HepG2 (cell line): Measurements from ENCODE around the gene JAK1. TPM values are rescaled to one million over a fixed set of nuclear protein-coding genes. Genes with fewer than 3 reads are reported as not detected.

Source experiments
- AFF4 ChIP-seq: sonication (generic); formaldehyde crosslinking; IDR thresholded peaks from 2 replicates; pipeline ENCODE4 v1.4.0; 2020; ENCODE audit warnings: missing genetic modification reagents
- DRAP1 ChIP-seq: IDR thresholded peaks from 2 replicates; pipeline ENCODE4 v1.6.1; 2016; ENCODE audit warnings: missing genetic modification reagents, missing compliant biosample characterization
- GATAD2A ChIP-seq: IDR thresholded peaks from 2 replicates; pipeline ENCODE4 v1.6.1; 2016
- MED8 ChIP-seq: sonication (generic); formaldehyde crosslinking; IDR thresholded peaks from 2 replicates; pipeline ENCODE4 v1.8.1; 2023; ENCODE audit warnings: mild to moderate bottlenecking, missing genetic modification reagents; ENCODE audit not compliant: insufficient replicate concordance
- MEIS2 ChIP-seq: sonication (generic); formaldehyde crosslinking; IDR thresholded peaks from 2 replicates; pipeline ENCODE4 v1.9.0; 2021; ENCODE audit warnings: mild to moderate bottlenecking, missing genetic modification reagents
- NR1H2 ChIP-seq: sonication (generic); formaldehyde crosslinking; IDR thresholded peaks from 2 replicates; pipeline ENCODE4 v1.8.1; 2022; ENCODE audit warnings: low read depth, missing genetic modification reagents, borderline replicate concordance
- SNAI1 ChIP-seq: sonication (generic); formaldehyde crosslinking; IDR thresholded peaks from 2 replicates; pipeline ENCODE4 v1.5.0; 2020; ENCODE audit warnings: mild to moderate bottlenecking, missing genetic modification reagents, borderline replicate concordance
- SRSF1 ChIP-seq: fragments of 200-400 bp; formaldehyde crosslinking; optimal IDR thresholded peaks from 2 replicates; pipeline ENCODE3; 2017; ENCODE audit warnings: mild to moderate bottlenecking, low read depth, low read length, moderate library complexity
- ZNF124 ChIP-seq: sonication (generic); formaldehyde crosslinking; IDR thresholded peaks from 2 replicates; pipeline ENCODE4 v1.4.0; 2020; ENCODE audit warnings: missing genetic modification reagents
- ZNF451 ChIP-seq: sonication (generic); formaldehyde crosslinking; IDR thresholded peaks from 2 replicates; pipeline ENCODE4 v1.5.0; 2020; ENCODE audit warnings: mild to moderate bottlenecking, missing genetic modification reagents
- ZNF678 ChIP-seq: sonication (generic); formaldehyde crosslinking; IDR thresholded peaks from 2 replicates; pipeline ENCODE4 v1.4.0; 2020; ENCODE audit warnings: mild to moderate bottlenecking, missing genetic modification reagents
- ZNF737 ChIP-seq: sonication (generic); formaldehyde crosslinking; IDR thresholded peaks from 2 replicates; pipeline ENCODE4 v1.5.0; 2020; ENCODE audit warnings: missing genetic modification reagents, mild to moderate bottlenecking, borderline replicate concordance
- polyA plus RNA-seq, 8 experiments: library from polyadenylated mRNA; depleted of rRNA in 3 of 8; stranded (reverse) in 7 of 8; unstranded in 1 of 8; fragments of >200 nt; fragmentation: Illumina TruSeq in 4 of 8; extraction: Trizol in 4 of 8; gene quantifications; 2 replicates each; pipeline versions ENCODE4 v1.2.1 to v1.2.3, GENCODE V29; 2011 to 2016; ENCODE audit warnings: low read depth in 4 of 8, missing spikeins in 1 of 8, mixed read lengths in 1 of 8; ENCODE audit not compliant: insufficient read depth in 1 of 8
- total RNA-seq, 5 experiments: library from RNA; depleted of rRNA; stranded (reverse); fragments of >200 nt; fragmentation: Illumina TruSeq; extraction: Trizol; gene quantifications; 2 replicates each; pipeline ENCODE4 v1.2.3, GENCODE V29; 2016; ENCODE audit warnings: low read depth in 1 of 5
- TF ChIP-seq, protein P1 (sequence below): sonication (generic); formaldehyde crosslinking; IDR thresholded peaks from 2 replicates; pipeline ENCODE4 v1.8.0; 2022; ENCODE audit warnings: missing genetic modification reagents, mild to moderate bottlenecking, moderate library complexity, borderline replicate concordance
- TF ChIP-seq, protein P2 (sequence below): sonication (generic); formaldehyde crosslinking; IDR thresholded peaks from 2 replicates; pipeline ENCODE4 v1.8.0; 2022; ENCODE audit warnings: mild to moderate bottlenecking, missing genetic modification reagents; ENCODE audit not compliant: insufficient replicate concordance
- TF ChIP-seq, protein P3 (sequence below): sonication (generic); formaldehyde crosslinking; IDR thresholded peaks from 2 replicates; pipeline ENCODE4 v1.4.0; 2020; ENCODE audit warnings: mild to moderate bottlenecking, missing genetic modification reagents

The JAK1 gene
- total and polyA plus RNA-seq, 2 of the 13 experiments (the other 11 are each of a cell fraction or from before 2014, with no cell fraction given): 23.9 to 42.4 TPM

- TF ChIP-seq, protein P1, sequence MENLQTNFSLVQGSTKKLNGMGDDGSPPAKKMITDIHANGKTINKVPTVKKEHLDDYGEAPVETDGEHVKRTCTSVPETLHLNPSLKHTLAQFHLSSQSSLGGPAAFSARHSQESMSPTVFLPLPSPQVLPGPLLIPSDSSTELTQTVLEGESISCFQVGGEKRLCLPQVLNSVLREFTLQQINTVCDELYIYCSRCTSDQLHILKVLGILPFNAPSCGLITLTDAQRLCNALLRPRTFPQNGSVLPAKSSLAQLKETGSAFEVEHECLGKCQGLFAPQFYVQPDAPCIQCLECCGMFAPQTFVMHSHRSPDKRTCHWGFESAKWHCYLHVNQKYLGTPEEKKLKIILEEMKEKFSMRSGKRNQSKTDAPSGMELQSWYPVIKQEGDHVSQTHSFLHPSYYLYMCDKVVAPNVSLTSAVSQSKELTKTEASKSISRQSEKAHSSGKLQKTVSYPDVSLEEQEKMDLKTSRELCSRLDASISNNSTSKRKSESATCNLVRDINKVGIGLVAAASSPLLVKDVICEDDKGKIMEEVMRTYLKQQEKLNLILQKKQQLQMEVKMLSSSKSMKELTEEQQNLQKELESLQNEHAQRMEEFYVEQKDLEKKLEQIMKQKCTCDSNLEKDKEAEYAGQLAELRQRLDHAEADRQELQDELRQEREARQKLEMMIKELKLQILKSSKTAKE: no peak; the same call in 1 of the 2 replicates
- TF ChIP-seq ZNF124 (no peak), NR1H2 (CRISPR knock-in tag) (no peak), MED8 (CRISPR knock-in tag) (no peak), DRAP1 (CRISPR knock-in tag) (no peak), GATAD2A (no peak), SRSF1 (no peak), ZNF737 (CRISPR knock-in tag) (no peak), ZNF451 (CRISPR knock-in tag) (peak; percentile 63; the same call in 1 of the 2 replicates), SNAI1 (CRISPR knock-in tag) (no peak), ZNF678 (peak; percentile 74; the same call in 1 of the 2 replicates), AFF4 (CRISPR knock-in tag) (no peak), MEIS2 (CRISPR knock-in tag) (no peak; the same call in 1 of the 2 replicates)
- TF ChIP-seq, protein P2, sequence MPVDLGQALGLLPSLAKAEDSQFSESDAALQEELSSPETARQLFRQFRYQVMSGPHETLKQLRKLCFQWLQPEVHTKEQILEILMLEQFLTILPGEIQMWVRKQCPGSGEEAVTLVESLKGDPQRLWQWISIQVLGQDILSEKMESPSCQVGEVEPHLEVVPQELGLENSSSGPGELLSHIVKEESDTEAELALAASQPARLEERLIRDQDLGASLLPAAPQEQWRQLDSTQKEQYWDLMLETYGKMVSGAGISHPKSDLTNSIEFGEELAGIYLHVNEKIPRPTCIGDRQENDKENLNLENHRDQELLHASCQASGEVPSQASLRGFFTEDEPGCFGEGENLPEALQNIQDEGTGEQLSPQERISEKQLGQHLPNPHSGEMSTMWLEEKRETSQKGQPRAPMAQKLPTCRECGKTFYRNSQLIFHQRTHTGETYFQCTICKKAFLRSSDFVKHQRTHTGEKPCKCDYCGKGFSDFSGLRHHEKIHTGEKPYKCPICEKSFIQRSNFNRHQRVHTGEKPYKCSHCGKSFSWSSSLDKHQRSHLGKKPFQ (CRISPR knock-in tag): no peak
- TF ChIP-seq, protein P3, sequence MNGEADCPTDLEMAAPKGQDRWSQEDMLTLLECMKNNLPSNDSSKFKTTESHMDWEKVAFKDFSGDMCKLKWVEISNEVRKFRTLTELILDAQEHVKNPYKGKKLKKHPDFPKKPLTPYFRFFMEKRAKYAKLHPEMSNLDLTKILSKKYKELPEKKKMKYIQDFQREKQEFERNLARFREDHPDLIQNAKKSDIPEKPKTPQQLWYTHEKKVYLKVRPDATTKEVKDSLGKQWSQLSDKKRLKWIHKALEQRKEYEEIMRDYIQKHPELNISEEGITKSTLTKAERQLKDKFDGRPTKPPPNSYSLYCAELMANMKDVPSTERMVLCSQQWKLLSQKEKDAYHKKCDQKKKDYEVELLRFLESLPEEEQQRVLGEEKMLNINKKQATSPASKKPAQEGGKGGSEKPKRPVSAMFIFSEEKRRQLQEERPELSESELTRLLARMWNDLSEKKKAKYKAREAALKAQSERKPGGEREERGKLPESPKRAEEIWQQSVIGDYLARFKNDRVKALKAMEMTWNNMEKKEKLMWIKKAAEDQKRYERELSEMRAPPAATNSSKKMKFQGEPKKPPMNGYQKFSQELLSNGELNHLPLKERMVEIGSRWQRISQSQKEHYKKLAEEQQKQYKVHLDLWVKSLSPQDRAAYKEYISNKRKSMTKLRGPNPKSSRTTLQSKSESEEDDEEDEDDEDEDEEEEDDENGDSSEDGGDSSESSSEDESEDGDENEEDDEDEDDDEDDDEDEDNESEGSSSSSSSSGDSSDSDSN (CRISPR knock-in tag): peak; percentile 94; the same call in 1 of the 2 replicates
Observed at GRCh38 chr1:64966158-64966971, at the start of gene JAK1 (continued).
